AG04449 (cell line): ENCODE data around the gene KCNMA1.

ENCODE experiments used
- CTCF ChIA-PET: fragments of 350-600 bp; formaldehyde crosslinking; extraction: SDS; loops from one replicate; lab custom pipeline; 2021; ENCODE audit warnings: antibody characterized with exemption; lab: Yijun Ruan, JAX
- POLR2A ChIA-PET: fragments of 400-600, 350-600 bp; formaldehyde crosslinking; extraction: SDS; loops from one replicate; lab custom pipeline; 2020; ENCODE audit warnings: antibody characterized with exemption, inconsistent platforms; lab: Yijun Ruan, JAX
- DNase-seq: peaks from one replicate; pipeline ENCODE4 v3.0.0-alpha.2; 2010; ENCODE audit warnings: low read depth, low spot score
- H3K4me3 ChIP-seq: 2 replicates; pipeline ENCODE4 v1.5.1; 2011; ENCODE audit warnings: low read depth, mild to moderate bottlenecking, control low read depth, low read length
- CTCF ChIP-seq: IDR thresholded peaks from one replicate; pipeline ENCODE4 v1.5.1; 2011; ENCODE audit warnings: mild to moderate bottlenecking, moderate library complexity, low read length, control low read depth, inconsistent platforms; ENCODE audit not compliant: insufficient read depth; ENCODE audit errors: missing control alignments

KCNMA1 gene

DNA sequence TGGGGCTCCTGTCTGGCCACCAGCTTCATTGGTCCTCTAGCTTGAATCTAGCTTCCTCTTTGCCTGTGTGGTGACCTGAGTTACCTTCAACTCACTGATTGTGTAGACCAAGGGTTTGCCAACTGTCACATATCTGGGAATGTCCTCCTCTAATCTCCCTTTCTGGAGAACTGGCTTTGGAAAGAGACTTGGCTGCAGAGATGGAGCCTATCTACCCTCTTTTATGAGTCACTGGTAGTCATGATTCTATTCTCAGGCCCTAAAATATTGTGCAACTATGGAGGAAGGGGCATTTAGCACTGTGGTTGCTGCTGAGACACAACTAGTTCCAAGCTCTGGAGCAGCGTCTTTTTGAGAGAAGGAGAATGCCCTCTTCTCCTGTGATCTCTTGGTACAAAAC is 691.3 kb downstream of the KCNMA1 start:
- no peak overlapping the region for H3K4me3 ChIP-seq
- TF ChIP-seq CTCF: no peak
- peak; percentile 17 for DNase-seq
- ChIA-PET POLR2A (interaction anchor here (0.6 kb wide), 1 partner anchor 387 kb away, joined by 3 read pairs; no protein-coding TSS in a partner anchor), CTCF (interaction anchor here (1.2 to 1.3 kb wide), 2 partner anchors 10 to 39 kb away, joined by 4 read pairs; no protein-coding TSS in a partner anchor)

DNA sequence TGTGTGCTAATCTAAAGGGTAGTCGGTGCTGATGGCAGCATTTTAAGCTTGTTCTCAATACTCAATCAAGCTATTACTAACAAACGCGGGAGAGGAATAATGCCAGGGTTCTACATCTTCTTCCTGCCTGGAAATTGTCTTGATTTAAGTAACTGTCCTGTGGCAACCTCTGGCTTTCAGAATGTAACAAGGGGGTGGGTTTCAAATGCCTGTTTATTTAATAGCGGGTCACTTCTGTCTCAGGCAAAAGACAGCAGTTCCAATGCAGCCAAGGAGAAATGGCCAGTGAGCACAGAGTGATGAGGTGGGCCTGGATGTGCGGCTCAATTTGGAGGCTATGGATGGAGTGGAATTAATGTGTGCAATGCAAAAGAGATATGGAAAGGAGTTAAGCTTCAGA is 692.4 kb downstream of the KCNMA1 start:
- TF ChIP-seq CTCF: no peak
- H3K4me3 ChIP-seq: no peak overlapping the region
- POLR2A ChIA-PET: no interaction called here
- no peak for DNase-seq
- CTCF ChIA-PET: no interaction called here

DNA sequence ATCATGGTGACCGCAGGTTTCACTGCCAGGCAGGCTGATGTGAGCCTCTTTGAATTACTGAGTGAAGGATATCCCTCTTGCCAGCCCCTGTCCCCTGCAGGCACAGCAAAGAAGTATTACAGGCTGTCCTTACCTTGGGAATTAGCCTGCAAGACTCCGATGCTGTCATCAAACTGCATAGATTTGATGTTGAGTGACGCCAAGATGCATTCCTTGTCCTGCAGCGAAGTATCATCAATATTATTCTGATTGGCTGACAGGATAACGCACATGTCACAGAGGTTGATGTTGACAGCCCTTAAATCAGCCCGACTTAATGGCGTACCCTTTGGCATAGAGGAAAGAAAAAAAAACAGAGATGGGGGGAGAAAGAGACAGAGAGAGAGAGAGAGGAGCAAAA is 693.0 kb downstream of the KCNMA1 start:
- no peak for TF ChIP-seq CTCF
- POLR2A ChIA-PET: no interaction called here
- CTCF ChIA-PET: no interaction called here
- no peak for DNase-seq
- no peak overlapping the region for H3K4me3 ChIP-seq

DNA sequence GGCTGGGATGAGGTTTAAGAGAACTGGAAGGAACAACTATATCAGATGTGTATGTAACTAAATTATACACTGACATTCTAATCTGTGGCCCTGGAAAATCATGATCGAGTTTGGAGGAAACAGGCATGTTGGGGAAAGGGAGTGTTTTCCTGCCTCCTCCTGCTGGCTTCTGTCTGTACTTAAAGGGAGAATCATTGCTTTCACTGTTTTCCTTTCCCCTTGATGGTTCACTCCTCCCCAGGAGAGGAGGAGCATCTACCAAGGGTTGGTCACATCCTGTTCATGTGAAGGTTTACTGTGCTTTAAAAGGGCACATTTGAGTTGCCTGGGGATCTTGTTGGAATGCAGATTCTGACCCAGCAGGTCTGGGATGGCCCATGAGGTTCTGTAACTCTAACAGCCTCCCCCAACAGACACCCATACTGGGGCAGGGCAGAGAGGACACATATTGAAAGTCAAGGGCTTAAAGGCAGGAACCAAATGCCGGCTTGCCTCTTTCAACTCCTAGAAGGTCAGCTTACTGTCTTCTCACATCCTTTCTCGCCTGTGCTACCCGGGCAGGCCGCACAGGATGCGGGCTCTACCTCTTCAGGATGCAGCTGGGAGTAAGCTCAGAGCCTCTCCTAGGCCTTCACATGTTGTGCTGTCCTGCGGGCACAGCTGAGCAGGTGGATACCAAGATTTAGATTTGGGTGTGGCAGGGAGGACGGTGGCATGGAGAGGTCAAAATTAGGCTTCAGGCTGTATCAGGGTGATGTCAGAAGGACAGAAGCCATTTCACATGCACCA is 694.8 kb downstream of the KCNMA1 start:
- CTCF ChIA-PET: no interaction called here

GRCh38 chr10:76939933-76940468 is 697.6 kb downstream of the KCNMA1 start:
- DNase-seq: no peak
- CTCF ChIA-PET: no interaction called here
- TF ChIP-seq CTCF: no peak
- POLR2A ChIA-PET: no interaction called here
- no peak overlapping the region for H3K4me3 ChIP-seq

More for the DNA sequence above, 694.8 kb downstream of the KCNMA1 start:
- POLR2A ChIA-PET: no interaction called here
- no peak for TF ChIP-seq CTCF
- DNase-seq: no peak
- H3K4me3 ChIP-seq: no peak overlapping the region

- DNase-seq: no peak
- TF ChIP-seq CTCF: no peak
- no peak overlapping the region for H3K4me3 ChIP-seq
- ChIA-PET POLR2A (no interaction called here), CTCF (interaction anchor here (1.3 kb wide), 1 partner anchor 12 kb away, joined by 5 read pairs; no protein-coding TSS in a partner anchor)
Measured at GRCh38 chr10:76937181-76937600, 700.4 kb downstream of the KCNMA1 start.
